Measurements from ENCODE around the gene MAOB.

Gene MAOB

DNA sequence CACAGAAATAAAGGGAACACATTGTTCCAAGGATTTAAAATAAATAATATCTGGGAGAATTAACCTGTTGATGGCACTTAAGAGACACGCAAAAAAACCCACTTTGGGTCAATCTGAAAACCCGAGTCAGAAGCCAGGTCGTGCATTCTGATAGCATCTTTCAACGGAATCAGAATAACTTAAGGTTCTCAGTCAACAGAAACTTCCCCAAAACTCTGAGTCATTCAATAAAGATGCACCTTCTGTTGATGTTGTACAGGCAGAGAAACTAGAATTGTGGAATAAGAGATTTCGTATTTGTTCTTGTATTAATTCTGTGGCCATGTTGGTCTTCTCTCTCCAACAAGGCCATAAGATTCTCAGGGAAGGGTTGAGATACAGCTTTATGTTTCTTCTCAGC is 78.2 kb downstream of the MAOB start:
- H3K4me3 Mint-ChIP-seq, result no peak overlapping the region
- peaks cover 4% of the 10 kb centered on the region for H3K27me3 Mint-ChIP-seq (ENCODE audit: low read depth, poor library complexity)
- H3K36me3 Mint-ChIP-seq (ENCODE audit: low read depth), result no peaks in the 10 kb centered on the region
- no peak for DNase-seq
- H3K9me3 Mint-ChIP-seq, result peaks cover 8% of the 10 kb centered on the region
- no peaks in the 10 kb centered on the region for H3K4me1 Mint-ChIP-seq
- TF ChIP-seq, protein P1, sequence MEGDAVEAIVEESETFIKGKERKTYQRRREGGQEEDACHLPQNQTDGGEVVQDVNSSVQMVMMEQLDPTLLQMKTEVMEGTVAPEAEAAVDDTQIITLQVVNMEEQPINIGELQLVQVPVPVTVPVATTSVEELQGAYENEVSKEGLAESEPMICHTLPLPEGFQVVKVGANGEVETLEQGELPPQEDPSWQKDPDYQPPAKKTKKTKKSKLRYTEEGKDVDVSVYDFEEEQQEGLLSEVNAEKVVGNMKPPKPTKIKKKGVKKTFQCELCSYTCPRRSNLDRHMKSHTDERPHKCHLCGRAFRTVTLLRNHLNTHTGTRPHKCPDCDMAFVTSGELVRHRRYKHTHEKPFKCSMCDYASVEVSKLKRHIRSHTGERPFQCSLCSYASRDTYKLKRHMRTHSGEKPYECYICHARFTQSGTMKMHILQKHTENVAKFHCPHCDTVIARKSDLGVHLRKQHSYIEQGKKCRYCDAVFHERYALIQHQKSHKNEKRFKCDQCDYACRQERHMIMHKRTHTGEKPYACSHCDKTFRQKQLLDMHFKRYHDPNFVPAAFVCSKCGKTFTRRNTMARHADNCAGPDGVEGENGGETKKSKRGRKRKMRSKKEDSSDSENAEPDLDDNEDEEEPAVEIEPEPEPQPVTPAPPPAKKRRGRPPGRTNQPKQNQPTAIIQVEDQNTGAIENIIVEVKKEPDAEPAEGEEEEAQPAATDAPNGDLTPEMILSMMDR (IDR thresholded peaks at IDR 0.05), result no peak
- H3K27ac Mint-ChIP-seq, result no peak overlapping the region

DNA sequence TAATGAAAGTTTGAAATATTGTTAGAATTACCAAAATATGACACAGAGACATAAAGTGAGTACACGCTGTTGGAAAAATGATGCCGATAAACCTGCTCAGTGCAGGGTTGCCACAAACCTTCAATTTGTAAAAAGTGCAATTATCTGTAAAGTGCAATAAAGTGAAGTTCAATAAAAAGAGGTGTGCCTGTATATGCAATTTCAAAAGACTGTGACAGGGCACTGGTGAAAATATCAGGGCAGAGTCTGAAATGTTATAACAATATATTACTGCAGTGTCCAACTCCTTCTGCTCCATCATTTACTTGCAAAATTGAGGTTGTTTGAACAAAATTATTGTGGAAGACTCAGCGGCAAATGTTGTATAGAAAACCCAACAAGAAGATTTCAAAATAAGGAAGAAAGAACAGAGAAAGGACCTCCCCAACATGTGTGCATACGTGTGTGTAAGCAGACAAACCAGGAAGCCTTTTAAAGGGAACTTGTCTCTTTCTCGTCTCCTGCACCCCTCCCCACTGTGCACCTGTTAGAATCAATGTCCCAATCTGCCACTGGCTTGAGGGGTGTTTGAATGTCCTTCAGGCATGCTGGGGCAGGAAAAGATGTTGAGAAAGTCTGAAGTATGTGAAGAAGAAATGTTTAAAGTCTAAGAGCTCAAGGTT is 96.2 kb downstream of the MAOB start:
- no peaks in the 10 kb centered on the region for H3K4me1 Mint-ChIP-seq
- H3K27ac Mint-ChIP-seq, result no peak overlapping the region
- TF ChIP-seq, protein P1 (IDR thresholded peaks at IDR 0.05), result no peak
- peaks cover 5% of the 10 kb centered on the region for H3K36me3 Mint-ChIP-seq (ENCODE audit: low read depth)
- H3K9me3 Mint-ChIP-seq, result peaks cover 62% of the 10 kb centered on the region
- no peak for DNase-seq
- H3K27me3 Mint-ChIP-seq (ENCODE audit: low read depth, poor library complexity), result peaks cover 5% of the 10 kb centered on the region
- H3K4me3 Mint-ChIP-seq, result no peak overlapping the region

DNA sequence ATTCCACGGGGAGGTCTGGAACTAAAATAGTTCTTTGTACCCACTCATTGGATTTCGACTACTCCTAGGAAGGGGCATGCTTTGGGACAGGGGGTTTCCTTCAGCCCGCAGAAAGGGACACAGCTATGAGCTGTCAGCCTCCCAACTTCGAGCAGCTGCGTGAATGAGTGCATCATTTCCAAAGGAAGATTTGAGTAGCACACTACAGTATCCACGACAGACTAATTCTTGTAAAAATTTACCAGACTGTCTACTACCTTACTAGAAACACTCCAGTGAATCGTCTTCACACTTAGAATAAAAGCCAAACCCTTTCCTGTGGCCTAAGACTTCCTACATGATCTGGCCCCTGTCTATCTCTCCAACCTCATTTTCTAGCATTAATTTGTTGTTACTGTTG is 124.2 kb downstream of the MAOB start:
- H3K27me3 Mint-ChIP-seq (ENCODE audit: low read depth, poor library complexity), result peaks cover 3% of the 10 kb centered on the region
- TF ChIP-seq, protein P1 (IDR thresholded peaks at IDR 0.05), result no peak
- no peak overlapping the region for H3K27ac Mint-ChIP-seq

DNA sequence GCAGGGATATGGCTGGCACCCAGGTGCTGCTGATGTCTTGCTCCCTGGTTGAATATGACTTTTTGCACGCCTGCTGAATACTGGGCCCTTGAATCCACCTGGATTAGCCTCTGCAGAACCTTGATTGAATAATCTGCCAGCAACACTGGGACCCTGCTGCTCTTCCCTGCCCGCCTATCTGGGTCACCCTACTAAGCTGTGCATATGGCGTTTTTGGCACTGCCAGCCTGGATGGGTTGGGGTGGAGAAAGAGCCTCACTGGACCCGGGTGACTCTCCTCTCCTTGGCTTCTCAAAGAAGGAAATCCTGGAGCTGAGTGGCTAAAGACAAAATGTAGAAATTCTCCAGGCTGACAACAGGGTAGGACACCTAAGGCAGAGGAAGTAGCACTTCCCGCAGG is 126.2 kb downstream of the MAOB start:
- Mint-ChIP-seq H3K36me3 (ENCODE audit: low read depth) (no peaks in the 10 kb centered on the region), H3K27me3 (ENCODE audit: low read depth, poor library complexity) (peaks cover 3% of the 10 kb centered on the region), H3K27ac (no peak overlapping the region), H3K9me3 (peaks cover 24% of the 10 kb centered on the region), H3K4me1 (no peaks in the 10 kb centered on the region), H3K4me3 (no peak overlapping the region)
- no peak for DNase-seq
- TF ChIP-seq, protein P1 (IDR thresholded peaks at IDR 0.05), result no peak

More for the DNA sequence above, 124.2 kb downstream of the MAOB start:
- H3K36me3 Mint-ChIP-seq (ENCODE audit: low read depth), result no peaks in the 10 kb centered on the region
- no peaks in the 10 kb centered on the region for H3K4me1 Mint-ChIP-seq
- no peak for DNase-seq
- H3K9me3 Mint-ChIP-seq, result peaks cover 19% of the 10 kb centered on the region
- H3K4me3 Mint-ChIP-seq, result no peak overlapping the region

DNA sequence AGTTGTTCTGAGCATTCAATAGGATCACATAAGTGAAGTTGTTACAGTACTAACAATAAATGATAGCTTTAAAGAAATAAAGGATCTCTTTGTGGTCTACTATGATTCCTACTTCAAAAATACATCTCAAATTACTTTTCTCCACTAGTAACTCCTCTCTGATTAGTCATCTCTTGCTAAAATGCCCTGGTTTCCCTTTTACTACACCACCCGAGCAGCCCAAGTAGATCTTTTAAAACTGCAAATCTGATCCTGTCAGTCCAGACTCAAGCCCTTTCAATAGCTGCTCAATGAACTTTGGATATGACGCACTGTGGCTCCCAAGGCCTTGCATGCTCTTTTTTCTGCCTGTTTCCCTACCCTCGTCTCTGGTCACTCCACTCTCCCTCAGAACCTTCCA is 128.6 kb downstream of the MAOB start:
- no peak for DNase-seq
- Mint-ChIP-seq H3K9me3 (peaks cover 23% of the 10 kb centered on the region), H3K4me1 (peaks cover 5% of the 10 kb centered on the region), H3K36me3 (ENCODE audit: low read depth) (no peaks in the 10 kb centered on the region), H3K27ac (no peak overlapping the region), H3K4me3 (no peak overlapping the region), H3K27me3 (ENCODE audit: low read depth, poor library complexity) (peaks cover 3% of the 10 kb centered on the region)
- TF ChIP-seq, protein P1 (IDR thresholded peaks at IDR 0.05), result no peak

DNA sequence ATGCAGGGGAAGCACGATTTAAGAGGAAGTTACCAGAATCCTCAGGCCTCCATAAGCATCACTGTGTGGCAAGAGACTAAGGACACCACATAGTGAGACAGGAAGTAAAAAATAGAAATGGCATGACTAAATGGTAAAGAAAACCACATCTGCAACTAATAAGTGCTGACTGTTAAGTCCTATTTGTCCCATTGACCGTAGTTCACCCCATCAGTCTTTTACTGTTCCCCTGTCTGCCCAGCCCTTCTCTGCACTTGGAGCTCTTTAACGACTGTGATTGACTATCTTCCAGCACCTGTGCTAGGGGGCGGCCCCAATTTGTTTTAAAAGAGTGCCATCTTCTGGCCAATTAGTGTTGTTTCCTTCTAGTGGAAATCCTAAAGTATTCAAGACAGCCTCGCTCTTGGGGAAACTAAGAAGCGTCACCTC is 132.0 kb downstream of the MAOB start:
- TF ChIP-seq, protein P1 (IDR thresholded peaks at IDR 0.05), result peak; percentile 54
- H3K4me1 Mint-ChIP-seq, result peaks cover 5% of the 10 kb centered on the region
- no peak overlapping the region for H3K4me3 Mint-ChIP-seq
- H3K9me3 Mint-ChIP-seq, result peaks cover 9% of the 10 kb centered on the region
- H3K27ac Mint-ChIP-seq, result no peak overlapping the region
- H3K27me3 Mint-ChIP-seq (ENCODE audit: low read depth, poor library complexity), result peaks cover 3% of the 10 kb centered on the region
- no peaks in the 10 kb centered on the region for H3K36me3 Mint-ChIP-seq (ENCODE audit: low read depth)
- peak; percentile 44 for DNase-seq

Data from nephron progenitor cell (in vitro differentiated cells).